Panc1 (cell line): ENCODE measurements around the gene FRMD4A. TPM values are rescaled to one million over a fixed set of nuclear protein-coding genes. Genes with fewer than 3 reads are reported as not detected.

Experiments used
- ATAC-seq: fragments of 200-7000 bp; cut with Tn5 transposase; 2 replicates; pipeline ENCODE4 v1.9.1; 2020; ENCODE audit warnings: mild to moderate bottlenecking, moderate library complexity
- BruUV-seq: library from RNA; stranded (reverse); fragments of 400-500 nt; replicated peaks from 2 replicates; lab custom pipeline; 2021; lab: Mats Ljungman, UMichigan
- CTCF ChIA-PET: fragments of 300-600 bp; sonication (Branson Sonifier 250); formaldehyde crosslinking; loops from one replicate; lab custom pipeline; 2022; ENCODE audit warnings: antibody characterized with exemption; lab: Charles Lee
- POLR2A ChIA-PET: fragments of 300-600 bp; sonication (Branson Sonifier 250); formaldehyde crosslinking; loops from one replicate; lab custom pipeline; 2022; ENCODE audit warnings: antibody characterized with exemption; lab: Charles Lee
- DNase-seq: peaks from one replicate; pipeline ENCODE4 v3.0.0-alpha.2; 2010; ENCODE audit warnings: low read depth, low spot score
- H3K27ac ChIP-seq: 2 replicates; pipeline ENCODE4 v1.5.1; 2011; ENCODE audit warnings: mild to moderate bottlenecking, low read length, inconsistent platforms
- H3K27me3 ChIP-seq: fragments of 200-500 bp; sonication (Bioruptor generic); 2 replicates; pipeline ENCODE4 v1.6.0; 2014; ENCODE audit warnings: low read length, inconsistent platforms; ENCODE audit not compliant: control insufficient read depth, insufficient read depth
- H3K36me3 ChIP-seq: fragments of 200-500 bp; sonication (Bioruptor generic); 2 replicates; pipeline ENCODE4 v1.5.1; 2014; ENCODE audit warnings: inconsistent platforms, mild to moderate bottlenecking, low read length, moderate library complexity; ENCODE audit not compliant: control insufficient read depth, insufficient read depth
- H3K4me1 ChIP-seq: 2 replicates; pipeline ENCODE4 v1.5.1; 2011; ENCODE audit warnings: inconsistent platforms, mild to moderate bottlenecking, low read length, moderate library complexity; ENCODE audit not compliant: control insufficient read depth, insufficient read depth
- H3K4me3 ChIP-seq, 2 experiments: 2 replicates each; pipeline ENCODE4 v1.5.1; 2011 to 2012; ENCODE audit warnings: low read depth in 2 of 2, low read length in 2 of 2, mild to moderate bottlenecking in 2 of 2, inconsistent platforms in 1 of 2, moderate library complexity in 1 of 2
- H3K9me3 ChIP-seq: fragments of 200-500 bp; sonication (Bioruptor generic); 2 replicates; pipeline ENCODE4 v1.5.1; 2014; ENCODE audit warnings: low read depth, mild to moderate bottlenecking, inconsistent platforms, low read length, moderate library complexity; ENCODE audit not compliant: control insufficient read depth, insufficient read depth
- POLR2AphosphoS5 ChIP-seq: IDR thresholded peaks from 2 replicates; pipeline ENCODE4 v1.6.1; 2012; ENCODE audit warnings: mild to moderate bottlenecking, low read depth, low read length, moderate library complexity
- SIN3A ChIP-seq: IDR thresholded peaks from 2 replicates; pipeline ENCODE4 v1.6.1; 2012; ENCODE audit warnings: low read depth, mild to moderate bottlenecking, low read length, moderate library complexity, borderline replicate concordance; ENCODE audit not compliant: insufficient read depth
- TCF7L2 ChIP-seq: IDR thresholded peaks from 2 replicates; pipeline ENCODE4 v1.6.1; 2011; ENCODE audit warnings: mild to moderate bottlenecking, low read depth, low read length, inconsistent platforms
- in situ Hi-C: cut with HindIII; loops from 2 replicates; pipeline ENCODE4 v1.10.0; 2016; ENCODE audit warnings: low sequenced_read_pairs, low pct_unique_long_range_greater_than_20kb
- intact Hi-C: fragments of 100-400 bp; cut with micrococcal nuclease; formaldehyde crosslinking; loops from one replicate; pipeline ENCODE4 v1.10.0; 2022; ENCODE audit not compliant: unreplicated experiment
- total RNA-seq: library from RNA; stranded (reverse); gene quantifications from one replicate; pipeline ENCODE4 v1.2.1, GENCODE V29; 2021; ENCODE audit not compliant: unreplicated experiment
- TF ChIP-seq, protein P1 (sequence below): fragments of 450-650 bp; IDR thresholded peaks from 2 replicates; pipeline ENCODE4 v1.5.1; 2017; ENCODE audit warnings: mild to moderate bottlenecking
- TF ChIP-seq, protein P2 (sequence below), 2 experiments: IDR thresholded peaks; 2 replicates each; pipeline ENCODE4 v1.6.1; 2011 to 2012; ENCODE audit warnings: low read depth in 2 of 2, control low read depth in 1 of 2, low read length in 1 of 2, mild to moderate bottlenecking in 1 of 2, moderate library complexity in 1 of 2; ENCODE audit not compliant: insufficient read depth in 1 of 2

The FRMD4A gene
- total RNA-seq, 1 experiment from 2014 or later, result 7.1 TPM

DNA sequence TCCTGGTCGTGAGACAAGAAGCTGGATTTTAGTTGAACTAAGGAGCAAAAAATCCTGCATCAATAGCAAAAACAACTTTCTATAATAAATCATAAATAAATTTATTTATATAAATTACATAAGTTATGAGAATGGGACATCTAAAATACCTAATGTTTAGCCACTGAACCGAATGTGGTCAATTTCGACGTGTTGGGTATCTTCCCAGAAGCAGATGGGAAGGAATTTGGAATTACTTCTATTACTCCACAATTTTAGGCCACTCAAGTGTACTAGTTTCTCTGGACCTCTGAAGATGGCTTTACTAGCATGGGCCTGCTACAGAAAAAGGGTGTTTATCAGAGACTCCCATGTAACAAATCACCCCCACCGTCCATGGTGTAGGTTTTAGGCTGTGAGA, 572.0 kb downstream of the FRMD4A start:
- DNase-seq, result no peak
- ATAC-seq, result no peak
- Histone ChIP-seq H3K27ac (no peak overlapping the region), H3K27me3 (no peaks in the 10 kb centered on the region), H3K36me3 (no peaks in the 10 kb centered on the region; the same call in 1 of the 2 replicates), H3K4me1 (no peaks in the 10 kb centered on the region), H3K9me3 (no peaks in the 10 kb centered on the region), H3K4me3 (no peak overlapping the region)
- CTCF ChIA-PET, result no interaction called here
- in situ Hi-C loops (no loop called here), intact Hi-C loops (no loop called here)
- no TSS peak for BruUV-seq
- POLR2A ChIA-PET, result no interaction called here
- TF ChIP-seq, protein P1, sequence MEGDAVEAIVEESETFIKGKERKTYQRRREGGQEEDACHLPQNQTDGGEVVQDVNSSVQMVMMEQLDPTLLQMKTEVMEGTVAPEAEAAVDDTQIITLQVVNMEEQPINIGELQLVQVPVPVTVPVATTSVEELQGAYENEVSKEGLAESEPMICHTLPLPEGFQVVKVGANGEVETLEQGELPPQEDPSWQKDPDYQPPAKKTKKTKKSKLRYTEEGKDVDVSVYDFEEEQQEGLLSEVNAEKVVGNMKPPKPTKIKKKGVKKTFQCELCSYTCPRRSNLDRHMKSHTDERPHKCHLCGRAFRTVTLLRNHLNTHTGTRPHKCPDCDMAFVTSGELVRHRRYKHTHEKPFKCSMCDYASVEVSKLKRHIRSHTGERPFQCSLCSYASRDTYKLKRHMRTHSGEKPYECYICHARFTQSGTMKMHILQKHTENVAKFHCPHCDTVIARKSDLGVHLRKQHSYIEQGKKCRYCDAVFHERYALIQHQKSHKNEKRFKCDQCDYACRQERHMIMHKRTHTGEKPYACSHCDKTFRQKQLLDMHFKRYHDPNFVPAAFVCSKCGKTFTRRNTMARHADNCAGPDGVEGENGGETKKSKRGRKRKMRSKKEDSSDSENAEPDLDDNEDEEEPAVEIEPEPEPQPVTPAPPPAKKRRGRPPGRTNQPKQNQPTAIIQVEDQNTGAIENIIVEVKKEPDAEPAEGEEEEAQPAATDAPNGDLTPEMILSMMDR, result no peak
- TF ChIP-seq TCF7L2, result no peak
- TF ChIP-seq SIN3A, result no peak

DNA sequence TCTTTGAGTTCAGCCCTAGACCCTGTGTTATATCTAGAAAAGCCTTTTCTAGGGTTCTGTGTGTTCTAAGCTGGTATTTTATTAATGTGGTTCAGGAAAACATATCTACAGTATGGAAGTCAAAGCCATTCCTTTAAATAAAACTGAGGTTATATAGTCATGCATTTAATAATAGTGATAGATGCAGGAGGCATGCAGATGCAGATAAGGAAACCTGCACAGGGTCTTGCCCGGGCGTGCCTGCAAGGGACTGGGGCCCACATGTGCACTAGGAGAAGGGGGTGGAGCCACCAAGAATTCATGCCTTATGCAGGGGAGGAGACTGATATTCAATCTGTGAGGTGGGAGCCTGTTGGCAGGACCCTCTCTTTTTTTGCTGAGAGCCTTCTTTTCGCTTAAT, 572.4 kb downstream of the FRMD4A start:
- ATAC-seq, result no peak
- CTCF ChIA-PET, result no interaction called here

More for the DNA sequence above, 572.4 kb downstream of the FRMD4A start:
- H3K4me1 ChIP-seq, result no peaks in the 10 kb centered on the region
- H3K9me3 ChIP-seq, result no peaks in the 10 kb centered on the region
- no peak for TF ChIP-seq POLR2AphosphoS5
- TF ChIP-seq, protein P1, result no peak
- no peak for TF ChIP-seq SIN3A
- TF ChIP-seq, protein P2, sequence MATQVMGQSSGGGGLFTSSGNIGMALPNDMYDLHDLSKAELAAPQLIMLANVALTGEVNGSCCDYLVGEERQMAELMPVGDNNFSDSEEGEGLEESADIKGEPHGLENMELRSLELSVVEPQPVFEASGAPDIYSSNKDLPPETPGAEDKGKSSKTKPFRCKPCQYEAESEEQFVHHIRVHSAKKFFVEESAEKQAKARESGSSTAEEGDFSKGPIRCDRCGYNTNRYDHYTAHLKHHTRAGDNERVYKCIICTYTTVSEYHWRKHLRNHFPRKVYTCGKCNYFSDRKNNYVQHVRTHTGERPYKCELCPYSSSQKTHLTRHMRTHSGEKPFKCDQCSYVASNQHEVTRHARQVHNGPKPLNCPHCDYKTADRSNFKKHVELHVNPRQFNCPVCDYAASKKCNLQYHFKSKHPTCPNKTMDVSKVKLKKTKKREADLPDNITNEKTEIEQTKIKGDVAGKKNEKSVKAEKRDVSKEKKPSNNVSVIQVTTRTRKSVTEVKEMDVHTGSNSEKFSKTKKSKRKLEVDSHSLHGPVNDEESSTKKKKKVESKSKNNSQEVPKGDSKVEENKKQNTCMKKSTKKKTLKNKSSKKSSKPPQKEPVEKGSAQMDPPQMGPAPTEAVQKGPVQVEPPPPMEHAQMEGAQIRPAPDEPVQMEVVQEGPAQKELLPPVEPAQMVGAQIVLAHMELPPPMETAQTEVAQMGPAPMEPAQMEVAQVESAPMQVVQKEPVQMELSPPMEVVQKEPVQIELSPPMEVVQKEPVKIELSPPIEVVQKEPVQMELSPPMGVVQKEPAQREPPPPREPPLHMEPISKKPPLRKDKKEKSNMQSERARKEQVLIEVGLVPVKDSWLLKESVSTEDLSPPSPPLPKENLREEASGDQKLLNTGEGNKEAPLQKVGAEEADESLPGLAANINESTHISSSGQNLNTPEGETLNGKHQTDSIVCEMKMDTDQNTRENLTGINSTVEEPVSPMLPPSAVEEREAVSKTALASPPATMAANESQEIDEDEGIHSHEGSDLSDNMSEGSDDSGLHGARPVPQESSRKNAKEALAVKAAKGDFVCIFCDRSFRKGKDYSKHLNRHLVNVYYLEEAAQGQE (IDR thresholded peaks at IDR 0.05; ENCODE audit: insufficient read depth in 1 of 2, low read depth in 2 of 2, low read length in 1 of 2), result no peak
- no peak for TF ChIP-seq TCF7L2
- no peaks in the 10 kb centered on the region; the same call in 1 of the 2 replicates for H3K36me3 ChIP-seq
- no peaks in the 10 kb centered on the region for H3K27me3 ChIP-seq
- POLR2A ChIA-PET, result no interaction called here
- in situ Hi-C loops, result no loop called here
- no peak overlapping the region for H3K4me3 ChIP-seq
- BruUV-seq, result no TSS peak
- intact Hi-C loops, result no loop called here
- no peak for DNase-seq
- H3K27ac ChIP-seq, result no peak overlapping the region
